Kidney tubule cell (primary cell): ENCODE measurements around the gene MRC2.
A peak's percentile ranks its signal among the peaks of the same experiment; 100 is the strongest.

Experiments used
- DNase-seq: peaks from one replicate; pipeline ENCODE4 v3.0.0-alpha.2; 2018; ENCODE audit warnings: low spot score

Gene MRC2

GRCh38 chr17:62703261-62703775 lies 75.8 kb downstream of the MRC2 start:
- DNase-seq: peak; percentile 96

- peak; percentile 83 for DNase-seq
Measured at GRCh38 chr17:62703776-62704380, 76.4 kb downstream of the MRC2 start.

GRCh38 chr17:62704381-62704971 lies 77.0 kb downstream of the MRC2 start:
- peak; percentile 81 for DNase-seq

GRCh38 chr17:62705156-62705777 lies 77.8 kb downstream of the MRC2 start:
- DNase-seq: no peak

GRCh38 chr17:62705778-62706597 lies 78.5 kb downstream of the MRC2 start:
- DNase-seq: peak; percentile 35

- no peak for DNase-seq
Measured at GRCh38 chr17:62706598-62707424, 79.3 kb downstream of the MRC2 start.

- no peak for DNase-seq
Measured at GRCh38 chr17:62707425-62707739, 79.9 kb downstream of the MRC2 start.

- DNase-seq: no peak
Measured at GRCh38 chr17:62708587-62708986, 81.1 kb downstream of the MRC2 start.

GRCh38 chr17:62712171-62712581 lies 84.7 kb downstream of the MRC2 start:
- DNase-seq: no peak

- DNase-seq: peak; percentile 79
Measured at GRCh38 chr17:62713086-62713881, 85.8 kb downstream of the MRC2 start.

- peak; percentile 55 for DNase-seq
Measured at GRCh38 chr17:62714016-62714777, 86.7 kb downstream of the MRC2 start.

- no peak for DNase-seq
Measured at GRCh38 chr17:62715882-62716390, 88.5 kb downstream of the MRC2 start.

GRCh38 chr17:62716834-62717588 lies 89.5 kb downstream of the MRC2 start:
- no peak for DNase-seq

GRCh38 chr17:62717589-62717855 lies 90.1 kb downstream of the MRC2 start:
- DNase-seq: no peak

- peak; percentile 44 for DNase-seq
Measured at GRCh38 chr17:62717889-62718288, 90.4 kb downstream of the MRC2 start.

- DNase-seq: peak; percentile 91
Measured at GRCh38 chr17:62718429-62718828, 91.0 kb downstream of the MRC2 start.

- no peak for DNase-seq
Measured at GRCh38 chr17:62719586-62719985, 92.1 kb downstream of the MRC2 start.

- DNase-seq: peak; percentile 98
Measured at GRCh38 chr17:62720126-62720850, 92.8 kb downstream of the MRC2 start.

GRCh38 chr17:62722625-62723024 lies 95.2 kb downstream of the MRC2 start:
- DNase-seq: no peak
